ENCODE measurements around the gene ADGRB3.
"Not testable (repeated sequence)": the region's sequence is repeated elsewhere in the genome, so short reads cannot be mapped to it uniquely, and the experiment has no call there.

Gene ADGRB3

GRCh38 chr6:68675548-68675947, 40.5 kb downstream of the ADGRB3 start:
- Histone ChIP-seq H2AFZ (no peak overlapping the region), H3K27ac (no peak overlapping the region), H3K4me2 (ENCODE audit: low read length) (no peak overlapping the region), H3K27me3 (ENCODE audit: control insufficient read depth, insufficient read depth, low read length) (no peaks in the 10 kb centered on the region), H3K4me1 (no peaks in the 10 kb centered on the region), H3K4me3 (ENCODE audit: low read depth, low read length) (no peak overlapping the region), H3K79me2 (no peaks in the 10 kb centered on the region), H3K9ac (no peak overlapping the region), H3K36me3 (ENCODE audit: control insufficient read depth, insufficient read depth, low read length) (no peaks in the 10 kb centered on the region), H3K9me3 (ENCODE audit: control insufficient read depth, low read length) (no peaks in the 10 kb centered on the region)
- no peak for TF ChIP-seq CTCF (IDR thresholded peaks at IDR 0.05)

- not testable (repeated sequence) for H3K4me1 ChIP-seq; H3K9ac ChIP-seq; H3K27ac ChIP-seq; H3K4me2 ChIP-seq (ENCODE audit: low read length); H2AFZ ChIP-seq; H3K79me2 ChIP-seq; H3K36me3 ChIP-seq (ENCODE audit: control insufficient read depth, insufficient read depth, low read length); H3K9me3 ChIP-seq (ENCODE audit: control insufficient read depth, low read length); H3K27me3 ChIP-seq (ENCODE audit: control insufficient read depth, insufficient read depth, low read length); H3K4me3 ChIP-seq (ENCODE audit: low read depth, low read length)
Observed at GRCh38 chr6:68676094-68676493, 41.0 kb downstream of the ADGRB3 start.

- Histone ChIP-seq H3K79me2 (no peaks in the 10 kb centered on the region), H3K9ac (no peak overlapping the region)
- TF ChIP-seq CTCF (IDR thresholded peaks at IDR 0.05) = no peak
Observed at GRCh38 chr6:68677058-68677457, 42.0 kb downstream of the ADGRB3 start.

GRCh38 chr6:68679399-68679798, 44.3 kb downstream of the ADGRB3 start:
- no peaks in the 10 kb centered on the region for H3K9me3 ChIP-seq (ENCODE audit: control insufficient read depth, low read length)
- no peaks in the 10 kb centered on the region for H3K27me3 ChIP-seq (ENCODE audit: control insufficient read depth, insufficient read depth, low read length)
- no peaks in the 10 kb centered on the region for H3K36me3 ChIP-seq (ENCODE audit: control insufficient read depth, insufficient read depth, low read length)
- H3K79me2 ChIP-seq = no peaks in the 10 kb centered on the region
- no peak overlapping the region for H3K4me2 ChIP-seq (ENCODE audit: low read length)
- no peak overlapping the region for H3K4me3 ChIP-seq (ENCODE audit: low read depth, low read length)
- H3K27ac ChIP-seq = no peak overlapping the region
- H3K4me1 ChIP-seq = no peaks in the 10 kb centered on the region
- no peak overlapping the region for H2AFZ ChIP-seq
- no peak for TF ChIP-seq CTCF (IDR thresholded peaks at IDR 0.05)
- H3K9ac ChIP-seq = no peak overlapping the region

More at GRCh38 chr6:68677058-68677457, 42.0 kb downstream of the ADGRB3 start:
- Histone ChIP-seq H3K36me3 (ENCODE audit: control insufficient read depth, insufficient read depth, low read length) (no peaks in the 10 kb centered on the region), H3K27me3 (ENCODE audit: control insufficient read depth, insufficient read depth, low read length) (no peaks in the 10 kb centered on the region), H2AFZ (no peak overlapping the region), H3K27ac (no peak overlapping the region), H3K4me3 (ENCODE audit: low read depth, low read length) (no peak overlapping the region), H3K4me1 (no peaks in the 10 kb centered on the region), H3K9me3 (ENCODE audit: control insufficient read depth, low read length) (no peaks in the 10 kb centered on the region), H3K4me2 (ENCODE audit: low read length) (no peak overlapping the region)

GRCh38 chr6:68680264-68680663, 45.2 kb downstream of the ADGRB3 start:
- no peak for TF ChIP-seq CTCF (IDR thresholded peaks at IDR 0.05)
- H2AFZ ChIP-seq = no peak overlapping the region
- no peak overlapping the region for H3K27ac ChIP-seq
- H3K4me2 ChIP-seq (ENCODE audit: low read length) = no peak overlapping the region
- no peaks in the 10 kb centered on the region for H3K27me3 ChIP-seq (ENCODE audit: control insufficient read depth, insufficient read depth, low read length)
- no peaks in the 10 kb centered on the region for H3K9me3 ChIP-seq (ENCODE audit: control insufficient read depth, low read length)
- no peak overlapping the region for H3K9ac ChIP-seq
- H3K4me3 ChIP-seq (ENCODE audit: low read depth, low read length) = no peak overlapping the region
- no peaks in the 10 kb centered on the region for H3K4me1 ChIP-seq
- H3K79me2 ChIP-seq = no peaks in the 10 kb centered on the region
- H3K36me3 ChIP-seq (ENCODE audit: control insufficient read depth, insufficient read depth, low read length) = no peaks in the 10 kb centered on the region
